H1 (cell line): ENCODE data around the gene FRY. TPM values are rescaled to one million over a fixed set of nuclear protein-coding genes. Genes with fewer than 3 reads are reported as not detected.

Experiments used
- CTCF ChIA-PET: fragments of 300-600 bp; sonication (Branson Sonifier 250); formaldehyde crosslinking; loops from one replicate; lab custom pipeline; 2021; ENCODE audit not compliant: partially characterized antibody; lab: Charles Lee
- POLR2A ChIA-PET: fragments of 300-600 bp; sonication (Branson Sonifier 250); formaldehyde crosslinking; loops from one replicate; lab custom pipeline; 2021; ENCODE audit warnings: inconsistent platforms; ENCODE audit not compliant: partially characterized antibody; lab: Charles Lee
- DNase-seq, 2 experiments: peaks; one replicate each; pipeline versions ENCODE4 v3.0.0 to v3.0.0-alpha.2; 2010 to 2022; ENCODE audit warnings: low spot score in 2 of 2, low read depth in 1 of 2, mixed read lengths in 1 of 2
- FAIRE-seq: peaks from 2 replicates; lab custom pipeline; 2011; peaks lifted over from hg19 to GRCh38; lab: Jason Lieb, UNC
- H2AFZ ChIP-seq: 2 replicates; pipeline ENCODE4 v1.8.1; 2012; ENCODE audit warnings: low read length, inconsistent platforms
- H2AK5ac ChIP-seq: 2 replicates; pipeline ENCODE4 v1.6.1; 2013; ENCODE audit warnings: low read depth, low read length
- H2BK120ac ChIP-seq: replicated peaks from 2 replicates; pipeline ENCODE3; 2013; ENCODE audit warnings: low read depth, low read length, inconsistent platforms
- H2BK12ac ChIP-seq: 2 replicates; pipeline ENCODE4 v1.6.1; 2013; ENCODE audit warnings: low read depth, low read length
- H2BK15ac ChIP-seq: 2 replicates; pipeline ENCODE4 v1.6.1; 2013; ENCODE audit warnings: low read length
- H2BK20ac ChIP-seq: 2 replicates; pipeline ENCODE4 v1.6.1; 2013; ENCODE audit warnings: low read length
- H2BK5ac ChIP-seq: 2 replicates; pipeline ENCODE4 v1.6.1; 2013; ENCODE audit warnings: low read depth, low read length
- H3K14ac ChIP-seq: 2 replicates; pipeline ENCODE4 v1.6.1; 2013; ENCODE audit warnings: inconsistent platforms; ENCODE audit not compliant: insufficient read length
- H3K18ac ChIP-seq: 2 replicates; pipeline ENCODE4 v1.6.1; 2013; ENCODE audit warnings: low read length; ENCODE audit errors: extremely low read depth
- H3K23ac ChIP-seq: 2 replicates; pipeline ENCODE4 v1.6.1; 2013; ENCODE audit warnings: inconsistent platforms; ENCODE audit not compliant: insufficient read length
- H3K23me2 ChIP-seq: 2 replicates; pipeline ENCODE4 v1.6.1; 2013; ENCODE audit warnings: low read depth, low read length
- H3K27ac ChIP-seq: 2 replicates; pipeline ENCODE4 v1.6.1; 2011; ENCODE audit warnings: low read depth, low read length, inconsistent platforms
- H3K27me3 ChIP-seq, 4 experiments: replicated peaks in 1 of 4; 1 replicate in 1 of 4; 2 replicates in 3 of 4; pipeline versions ENCODE4 v1.6.1 to v1.8.1; 2011 to 2013; ENCODE audit warnings: low read length in 3 of 4, mild to moderate bottlenecking in 3 of 4, inconsistent platforms in 2 of 4, mixed read lengths in 2 of 4, moderate library complexity in 1 of 4; ENCODE audit not compliant: control insufficient read depth in 3 of 4, insufficient read depth in 3 of 4; ENCODE audit errors: extremely low read depth in 1 of 4
- H3K36me3 ChIP-seq, 4 experiments: 2 replicates each; pipeline versions ENCODE4 v1.6.1 to v1.8.1; 2011 to 2013; ENCODE audit warnings: mild to moderate bottlenecking in 4 of 4, low read length in 3 of 4, moderate library complexity in 2 of 4, control low read depth in 1 of 4, inconsistent platforms in 1 of 4; ENCODE audit not compliant: insufficient read depth in 4 of 4, control insufficient read depth in 2 of 4
- H3K4ac ChIP-seq: replicated peaks from 2 replicates; pipeline ENCODE3; 2013; ENCODE audit warnings: low read length, low read depth, mixed read lengths, inconsistent platforms; ENCODE audit not compliant: insufficient read length
- H3K4me1 ChIP-seq, 4 experiments: replicated peaks in 1 of 4; 1 replicate in 1 of 4; 2 replicates in 3 of 4; pipeline versions ENCODE4 v1.6.1 to v1.8.1; 2011 to 2013; ENCODE audit warnings: low read length in 3 of 4, inconsistent platforms in 2 of 4, mixed read lengths in 1 of 4; ENCODE audit not compliant: insufficient read depth in 4 of 4, control insufficient read depth in 3 of 4
- H3K4me2 ChIP-seq, 2 experiments: 2 replicates each; pipeline versions ENCODE4 v1.6.1 to v1.8.1; 2011 to 2013; ENCODE audit warnings: low read depth in 2 of 2, low read length in 2 of 2, control low read depth in 1 of 2, inconsistent platforms in 1 of 2, mild to moderate bottlenecking in 1 of 2; ENCODE audit not compliant: insufficient read depth in 1 of 2
- H3K4me3 ChIP-seq, 4 experiments: fragments of 200-600, 300-600 bp in 1 of 4; sonication (generic), shearing (Covaris generic), sonication (Bioruptor Twin) in 1 of 4; 2 replicates each; pipeline versions ENCODE4 v1.5.1 to v1.8.1; 2011 to 2016; ENCODE audit warnings: low read length in 4 of 4, low read depth in 3 of 4, control low read depth in 2 of 4, inconsistent platforms in 2 of 4, mild to moderate bottlenecking in 2 of 4, mixed read lengths in 1 of 4, moderate library complexity in 1 of 4; ENCODE audit not compliant: insufficient read depth in 2 of 4; ENCODE audit errors: extremely low read depth in 1 of 4
- H3K56ac ChIP-seq: replicated peaks from 2 replicates; pipeline ENCODE3; 2013; ENCODE audit warnings: low read depth, mild to moderate bottlenecking, mixed read lengths, low read length, inconsistent platforms; ENCODE audit not compliant: insufficient read length
- H3K79me1 ChIP-seq: 2 replicates; pipeline ENCODE4 v1.6.1; 2013; ENCODE audit warnings: low read depth, low read length, control low read depth
- H3K79me2 ChIP-seq, 2 experiments: 2 replicates each; pipeline versions ENCODE4 v1.6.1 to v1.8.1; 2012 to 2013; ENCODE audit warnings: low read length in 2 of 2, mild to moderate bottlenecking in 2 of 2, inconsistent platforms in 1 of 2; ENCODE audit not compliant: insufficient read depth in 2 of 2, control insufficient read depth in 1 of 2
- H3K9ac ChIP-seq, 4 experiments: replicated peaks in 1 of 4; 1 replicate in 1 of 4; 2 replicates in 3 of 4; pipeline versions ENCODE4 v1.6.1 to v1.8.1; 2011 to 2013; ENCODE audit warnings: low read depth in 3 of 4, low read length in 3 of 4, control low read depth in 2 of 4, mild to moderate bottlenecking in 2 of 4, moderate library complexity in 2 of 4, inconsistent platforms in 1 of 4; ENCODE audit errors: extremely low read depth in 1 of 4
- H3K9me3 ChIP-seq, 2 experiments: 2 replicates each; pipeline versions ENCODE4 v1.6.1 to v1.8.1; 2012 to 2013; ENCODE audit warnings: mild to moderate bottlenecking in 2 of 2, moderate library complexity in 2 of 2, control low read depth in 1 of 2, inconsistent platforms in 1 of 2, low read depth in 1 of 2, low read length in 1 of 2, mixed read lengths in 1 of 2; ENCODE audit not compliant: insufficient read depth in 2 of 2
- H4K20me1 ChIP-seq, 2 experiments: replicated peaks in 1 of 2; 2 replicates each; pipeline versions ENCODE3 to v1.8.1; 2011 to 2013; ENCODE audit warnings: inconsistent platforms in 2 of 2, low read length in 2 of 2, mild to moderate bottlenecking in 1 of 2; ENCODE audit not compliant: insufficient read depth in 2 of 2, control insufficient read depth in 1 of 2
- H4K5ac ChIP-seq: 2 replicates; pipeline ENCODE4 v1.6.1; 2013; ENCODE audit warnings: low read length, low read depth, mixed read lengths, inconsistent platforms; ENCODE audit not compliant: insufficient read length
- H4K8ac ChIP-seq: 2 replicates; pipeline ENCODE4 v1.8.0; 2013; ENCODE audit warnings: mild to moderate bottlenecking, moderate library complexity, low read length, inconsistent platforms; ENCODE audit not compliant: insufficient read depth; ENCODE audit errors: extremely low read depth
- H4K91ac ChIP-seq: replicated peaks from 2 replicates; pipeline ENCODE3; 2013; ENCODE audit warnings: low read length, mixed read lengths, inconsistent platforms; ENCODE audit not compliant: insufficient read length
- CBX5 ChIP-seq: fragments of 300-800, 300-1000 bp; sonication (generic); IDR thresholded peaks from 2 replicates; pipeline ENCODE4 v1.7.1; 2016; ENCODE audit warnings: antibody characterized with exemption, low read length, low read depth
- NANOG ChIP-seq: IDR thresholded peaks from 2 replicates; pipeline ENCODE4 v1.6.1; 2011; ENCODE audit warnings: low read length, low read depth, mild to moderate bottlenecking, inconsistent platforms; ENCODE audit not compliant: insufficient read depth, poor library complexity, severe bottlenecking
- SP2 ChIP-seq: IDR thresholded peaks from 2 replicates; pipeline ENCODE4 v1.6.1; 2012; ENCODE audit warnings: mild to moderate bottlenecking, low read length, inconsistent platforms
- WGBS, 2 experiments: shearing (Covaris generic) in 1 of 2; methylation state at CpG; one replicate each; pipeline versions ENCODE4 v1.1.6 to v1.1.7; 2013 to 2015; ENCODE audit warnings: low lambda C conversion rate in 2 of 2, mixed read lengths in 2 of 2, inconsistent platforms in 1 of 2, low coverage in 1 of 2, missing lambda C conversion rate in 1 of 2; ENCODE audit not compliant: insufficient replicate concordance in 2 of 2, insufficient coverage in 1 of 2, insufficient read length in 1 of 2; ENCODE audit errors: extremely low coverage in 1 of 2, missing lambda C conversion rate in 1 of 2; 5-methylcytosine and 5-hydroxymethylcytosine counted together
- polyA plus RNA-seq, 7 experiments: library from polyadenylated mRNA; depleted of rRNA in 3 of 7; stranded (reverse) in 5 of 7; unstranded in 2 of 7; fragments of >200 nt in 5 of 7; fragments of 200-250 nt in 2 of 7; gene quantifications; 1 replicate in 5 of 7; 2 replicates in 1 of 7; 4 replicates in 1 of 7; pipeline versions ENCODE4 v1.2.1 to v1.2.3, GENCODE V29; 2011 to 2013; ENCODE audit warnings: missing spikeins in 2 of 7, mixed read lengths in 2 of 7
- total RNA-seq: library from RNA; stranded (reverse); fragmentation: NEBNext Ultra II Directional; extraction: Animal tissue kit (Norgen Biotek cat#: 25700); gene quantifications from 2 replicates; pipeline ENCODE4 v1.2.1, GENCODE V29; 2021

The FRY gene
- total and polyA plus RNA-seq, 2 of the 8 experiments (the other 6 are each of a cell fraction or from before 2014, with no cell fraction given), result 4.3 to 9.2 TPM

GRCh38 chr13:32299893-32300292, 268.3 kb downstream of the FRY start:
- no peaks in the 10 kb centered on the region; a peak in 1 of 7 replicates for H3K27me3 ChIP-seq
- no peak overlapping the region for H3K4me2 ChIP-seq
- POLR2A ChIA-PET, result interaction anchor here (0.9 to 1.6 kb wide), 2 partner anchors 12 to 16 kb away, joined by 3 to 9 read pairs; partner anchors contain the start of genes BRCA2 and ZAR1L
- TF ChIP-seq SP2 (no peak), NANOG (no peak), CBX5 (no peak)

More at GRCh38 chr13:32299893-32300292, 268.3 kb downstream of the FRY start:
- FAIRE-seq (no peak), DNase-seq (no peak)
- no peak overlapping the region for H3K4me3 ChIP-seq
- no peaks in the 10 kb centered on the region for H3K36me3 ChIP-seq
- CTCF ChIA-PET, result interaction anchor here (0.5 to 1.9 kb wide), 5 partner anchors 10 to 143 kb away, joined by 3 to 9 read pairs (median 3); no protein-coding TSS in a partner anchor
- WGBS, 2 experiments, result 94% methylated on average over 4 of the region's 4 CpGs; no CpG with 5 or more reads in 1 of the 2 experiments
- H3K56ac ChIP-seq, result no peak overlapping the region
- H3K9ac ChIP-seq, result no peak overlapping the region
- no peaks in the 10 kb centered on the region for H3K79me2 ChIP-seq
- no peak overlapping the region for H3K4ac ChIP-seq
- H2BK12ac ChIP-seq, result no peak overlapping the region
- H3K23ac ChIP-seq, result no peak overlapping the region
- no peaks in the 10 kb centered on the region for H3K9me3 ChIP-seq
- no peaks in the 10 kb centered on the region for H3K23me2 ChIP-seq
- H2AFZ ChIP-seq, result no peak overlapping the region
- no peak overlapping the region for H2BK5ac ChIP-seq
- H4K8ac ChIP-seq, result no peak overlapping the region
- no peak overlapping the region for H3K14ac ChIP-seq
- H3K4me1 ChIP-seq, result no peaks in the 10 kb centered on the region
- H3K79me1 ChIP-seq, result no peaks in the 10 kb centered on the region
- no peak overlapping the region for H4K91ac ChIP-seq
- no peak overlapping the region for H3K27ac ChIP-seq
- no peak overlapping the region for H2BK20ac ChIP-seq
- no peak overlapping the region for H2AK5ac ChIP-seq
- H4K20me1 ChIP-seq, result no peaks in the 10 kb centered on the region
- no peak overlapping the region for H2BK15ac ChIP-seq
- H3K18ac ChIP-seq, result no peak overlapping the region
- H4K5ac ChIP-seq, result no peak overlapping the region
- no peak overlapping the region for H2BK120ac ChIP-seq
